OCI-LY1 (cell line): ENCODE measurements around the gene NAV2.

Source experiments
- H2AFZ ChIP-seq: fragments of 200-600 bp; sonication (generic), shearing (Covaris generic); 2 replicates; pipeline ENCODE4 v1.6.0; 2014; ENCODE audit warnings: antibody characterized with exemption, mild to moderate bottlenecking, low read length
- H3F3A ChIP-seq: fragments of 200-600 bp; sonication (generic), shearing (Covaris generic); 2 replicates; pipeline ENCODE4 v1.6.0; 2014; ENCODE audit warnings: mild to moderate bottlenecking, antibody characterized with exemption, low read length, moderate library complexity; ENCODE audit not compliant: insufficient read depth
- H3K27ac ChIP-seq: fragments of 200-600 bp; sonication (generic); 2 replicates; pipeline ENCODE4 v1.5.1; 2014; ENCODE audit warnings: low read length, mixed run types, mild to moderate bottlenecking, low read depth; ENCODE audit not compliant: poor library complexity, severe bottlenecking
- H3K27me3 ChIP-seq: fragments of 200-600 bp; sonication (generic); 2 replicates; pipeline ENCODE4 v1.6.0; 2014; ENCODE audit warnings: antibody characterized with exemption, mild to moderate bottlenecking, low read length, moderate library complexity; ENCODE audit not compliant: insufficient read depth
- H3K36me3 ChIP-seq: fragments of 200-600 bp; sonication (generic); 2 replicates; pipeline ENCODE4 v1.6.1; 2014; ENCODE audit warnings: mild to moderate bottlenecking, antibody characterized with exemption, low read length, moderate library complexity, mixed read lengths; ENCODE audit not compliant: insufficient read depth
- H3K4me1 ChIP-seq: fragments of 200-600 bp; sonication (generic); 2 replicates; pipeline ENCODE4 v1.5.1; 2014; ENCODE audit warnings: mild to moderate bottlenecking, low read length, moderate library complexity; ENCODE audit not compliant: insufficient read depth, severe bottlenecking
- H3K4me2 ChIP-seq: fragments of 200-600 bp; sonication (generic), shearing (Covaris generic); 2 replicates; pipeline ENCODE4 v1.6.1; 2014; ENCODE audit warnings: low read length
- H3K4me3 ChIP-seq: fragments of 200-600 bp; sonication (generic); 2 replicates; pipeline ENCODE4 v1.5.1; 2014; ENCODE audit warnings: low read length, low read depth, mild to moderate bottlenecking, mixed read lengths; ENCODE audit not compliant: poor library complexity, severe bottlenecking
- H3K79me2 ChIP-seq: fragments of 200-600 bp; shearing (Covaris generic); 2 replicates; pipeline ENCODE4 v1.6.1; 2016; ENCODE audit warnings: mixed run types, low read length, mixed read lengths; ENCODE audit not compliant: insufficient read depth
- H3K9ac ChIP-seq: fragments of 200-600 bp; sonication (generic), shearing (Covaris generic); 2 replicates; pipeline ENCODE4 v1.6.1; 2014; ENCODE audit warnings: mild to moderate bottlenecking, low read length, mixed read lengths
- H3K9me2 ChIP-seq: fragments of 200-600 bp; sonication (generic), shearing (Covaris generic); 2 replicates; pipeline ENCODE4 v1.6.1; 2014; ENCODE audit warnings: low read depth, mild to moderate bottlenecking, low read length, mixed read lengths
- H3K9me3 ChIP-seq: fragments of 200-600 bp; shearing (Covaris generic); 2 replicates; pipeline ENCODE4 v1.6.1; 2014; ENCODE audit warnings: low read length, mixed read lengths
- H4K20me1 ChIP-seq: fragments of 200-600 bp; sonication (generic), shearing (Covaris generic); 2 replicates; pipeline ENCODE4 v1.6.0; 2016; ENCODE audit warnings: mild to moderate bottlenecking, low read length; ENCODE audit not compliant: insufficient read depth
- CTCF ChIP-seq: fragments of 200-600 bp; sonication (generic), shearing (Covaris generic); IDR thresholded peaks from 2 replicates; pipeline ENCODE4 v1.5.1; 2017; ENCODE audit warnings: mild to moderate bottlenecking, antibody characterized with exemption, low read length, moderate library complexity, mixed read lengths
- EZH2 ChIP-seq: fragments of 200-600 bp; sonication (generic), shearing (Covaris generic); IDR thresholded peaks from 2 replicates; pipeline ENCODE4 v1.8.0; 2017; ENCODE audit warnings: borderline replicate concordance, mixed run types, mild to moderate bottlenecking, antibody characterized with exemption, low read length, moderate library complexity, mixed read lengths

NAV2 gene

GRCh38 chr11:20065406-20065805 is 352.8 kb downstream of the NAV2 start:
- H3K4me3 ChIP-seq, result no peak overlapping the region
- H4K20me1 ChIP-seq, result no peaks in the 10 kb centered on the region
- no peaks in the 10 kb centered on the region for H3K36me3 ChIP-seq
- no peaks in the 10 kb centered on the region for H3F3A ChIP-seq
- H3K9me3 ChIP-seq, result no peaks in the 10 kb centered on the region
- TF ChIP-seq EZH2, result no peak
- no peaks in the 10 kb centered on the region for H3K79me2 ChIP-seq
- H3K9me2 ChIP-seq, result no peaks in the 10 kb centered on the region
- no peak overlapping the region for H2AFZ ChIP-seq
- H3K9ac ChIP-seq, result no peak overlapping the region
- no peak overlapping the region for H3K4me2 ChIP-seq
- peaks cover 3% of the 10 kb centered on the region for H3K27me3 ChIP-seq
- no peaks in the 10 kb centered on the region for H3K4me1 ChIP-seq
- H3K27ac ChIP-seq, result no peak overlapping the region

GRCh38 chr11:20066013-20066782 is 353.6 kb downstream of the NAV2 start:
- H3K9me3 ChIP-seq, result no peaks in the 10 kb centered on the region
- no peak overlapping the region for H3K4me2 ChIP-seq
- H3K4me1 ChIP-seq, result no peaks in the 10 kb centered on the region
- no peaks in the 10 kb centered on the region for H3K36me3 ChIP-seq
- no peak overlapping the region for H2AFZ ChIP-seq
- H3K9ac ChIP-seq, result no peak overlapping the region
- H3K27me3 ChIP-seq, result no peaks in the 10 kb centered on the region; the same call in 1 of the 2 replicates
- H4K20me1 ChIP-seq, result no peaks in the 10 kb centered on the region
- H3F3A ChIP-seq, result no peaks in the 10 kb centered on the region
- TF ChIP-seq CTCF, result no peak
- H3K27ac ChIP-seq, result no peak overlapping the region
- H3K4me3 ChIP-seq, result no peak overlapping the region
- H3K79me2 ChIP-seq, result no peaks in the 10 kb centered on the region
- H3K9me2 ChIP-seq, result no peaks in the 10 kb centered on the region

GRCh38 chr11:20066783-20067156 is 354.1 kb downstream of the NAV2 start:
- H3K36me3 ChIP-seq, result no peaks in the 10 kb centered on the region

More at GRCh38 chr11:20066783-20067156, 354.1 kb downstream of the NAV2 start:
- H3K79me2 ChIP-seq, result no peaks in the 10 kb centered on the region
- H3K4me1 ChIP-seq, result no peaks in the 10 kb centered on the region
- TF ChIP-seq CTCF (no peak), EZH2 (no peak)
- H2AFZ ChIP-seq, result no peak overlapping the region
- H3F3A ChIP-seq, result no peaks in the 10 kb centered on the region
- H3K9ac ChIP-seq, result no peak overlapping the region
- H3K27me3 ChIP-seq, result no peaks in the 10 kb centered on the region; the same call in 1 of the 2 replicates
- no peak overlapping the region for H3K27ac ChIP-seq
- H4K20me1 ChIP-seq, result no peaks in the 10 kb centered on the region
- H3K4me3 ChIP-seq, result no peak overlapping the region
- no peaks in the 10 kb centered on the region for H3K9me3 ChIP-seq
- H3K9me2 ChIP-seq, result no peaks in the 10 kb centered on the region
- H3K4me2 ChIP-seq, result no peak overlapping the region
